Measurements from ENCODE around the gene KCNV2. TPM values are rescaled to one million over a fixed set of nuclear protein-coding genes. Genes with fewer than 3 reads are reported as not detected.

KCNV2 gene
- total and polyA plus RNA-seq, 2 of the 13 experiments (the other 11 are each of a cell fraction or from before 2014, with no cell fraction given) = not detected

- TF ChIP-seq, protein P1, sequence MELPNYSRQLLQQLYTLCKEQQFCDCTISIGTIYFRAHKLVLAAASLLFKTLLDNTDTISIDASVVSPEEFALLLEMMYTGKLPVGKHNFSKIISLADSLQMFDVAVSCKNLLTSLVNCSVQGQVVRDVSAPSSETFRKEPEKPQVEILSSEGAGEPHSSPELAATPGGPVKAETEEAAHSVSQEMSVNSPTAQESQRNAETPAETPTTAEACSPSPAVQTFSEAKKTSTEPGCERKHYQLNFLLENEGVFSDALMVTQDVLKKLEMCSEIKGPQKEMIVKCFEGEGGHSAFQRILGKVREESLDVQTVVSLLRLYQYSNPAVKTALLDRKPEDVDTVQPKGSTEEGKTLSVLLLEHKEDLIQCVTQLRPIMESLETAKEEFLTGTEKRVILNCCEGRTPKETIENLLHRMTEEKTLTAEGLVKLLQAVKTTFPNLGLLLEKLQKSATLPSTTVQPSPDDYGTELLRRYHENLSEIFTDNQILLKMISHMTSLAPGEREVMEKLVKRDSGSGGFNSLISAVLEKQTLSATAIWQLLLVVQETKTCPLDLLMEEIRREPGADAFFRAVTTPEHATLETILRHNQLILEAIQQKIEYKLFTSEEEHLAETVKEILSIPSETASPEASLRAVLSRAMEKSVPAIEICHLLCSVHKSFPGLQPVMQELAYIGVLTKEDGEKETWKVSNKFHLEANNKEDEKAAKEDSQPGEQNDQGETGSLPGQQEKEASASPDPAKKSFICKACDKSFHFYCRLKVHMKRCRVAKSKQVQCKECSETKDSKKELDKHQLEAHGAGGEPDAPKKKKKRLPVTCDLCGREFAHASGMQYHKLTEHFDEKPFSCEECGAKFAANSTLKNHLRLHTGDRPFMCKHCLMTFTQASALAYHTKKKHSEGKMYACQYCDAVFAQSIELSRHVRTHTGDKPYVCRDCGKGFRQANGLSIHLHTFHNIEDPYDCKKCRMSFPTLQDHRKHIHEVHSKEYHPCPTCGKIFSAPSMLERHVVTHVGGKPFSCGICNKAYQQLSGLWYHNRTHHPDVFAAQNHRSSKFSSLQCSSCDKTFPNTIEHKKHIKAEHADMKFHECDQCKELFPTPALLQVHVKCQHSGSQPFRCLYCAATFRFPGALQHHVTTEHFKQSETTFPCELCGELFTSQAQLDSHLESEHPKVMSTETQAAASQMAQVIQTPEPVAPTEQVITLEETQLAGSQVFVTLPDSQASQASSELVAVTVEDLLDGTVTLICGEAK (IDR thresholded peaks at IDR 0.05) = no peak
- TF ChIP-seq, protein P1 (CRISPR knock-in tag; IDR thresholded peaks at IDR 0.05) = no peak
- TF ChIP-seq NFE2 (CRISPR knock-in tag; IDR thresholded peaks at IDR 0.05) (no peak), ZNF446 (CRISPR knock-in tag; IDR thresholded peaks at IDR 0.05) (no peak), NFYC (CRISPR knock-in tag; IDR thresholded peaks at IDR 0.05) (no peak), ZNF598 (CRISPR knock-in tag; IDR thresholded peaks at IDR 0.05; ENCODE audit: borderline replicate concordance) (no peak), MTA1 (CRISPR knock-in tag; IDR thresholded peaks at IDR 0.05; ENCODE audit: borderline replicate concordance) (no peak), ZNF746 (CRISPR knock-in tag; IDR thresholded peaks at IDR 0.05) (no peak), ISX (CRISPR knock-in tag; conservative IDR thresholded peaks at IDR 0.05) (no peak), RARG (CRISPR knock-in tag; IDR thresholded peaks at IDR 0.05; ENCODE audit: low read depth) (no peak), ATRX (CRISPR knock-in tag; IDR thresholded peaks at IDR 0.05; ENCODE audit: borderline replicate concordance) (no peak)
These were observed 44.1 kb downstream of the KCNV2 start (continued) for GRCh38 chr9:2761424-2761823.
